ENCODE data around the gene KCNK13. TPM values are rescaled to one million over a fixed set of nuclear protein-coding genes. Genes with fewer than 3 reads are reported as not detected.

Gene KCNK13
- polyA plus RNA-seq, 1 donor (not counting 4 experiments of a cell fraction or from before 2014, with no cell fraction given), result 0.03 TPM

DNA sequence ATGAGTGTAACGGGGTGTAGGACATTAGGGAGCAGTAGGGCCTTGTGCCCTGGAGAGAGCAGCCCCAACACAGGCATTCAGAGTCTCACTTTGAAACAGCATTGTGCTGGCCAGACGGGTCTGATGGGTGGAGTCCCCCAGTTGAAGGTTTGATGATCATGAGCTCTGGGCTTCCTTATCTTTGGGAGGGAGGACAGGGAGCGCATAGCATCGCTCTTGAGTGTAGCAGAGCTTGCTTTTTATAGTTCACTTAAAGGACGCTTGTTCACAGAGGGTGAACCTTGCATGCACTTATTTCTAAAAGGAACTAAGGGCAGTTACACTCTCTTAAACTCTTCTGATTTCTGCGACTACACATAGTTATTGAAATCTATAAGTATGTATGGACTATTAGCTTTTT lies 10.6 kb downstream of the KCNK13 start:
- no peak for DNase-seq (ENCODE audit: low read depth, low spot score)
- Histone ChIP-seq H3K9me3 (ENCODE audit: control insufficient read depth, low read depth, low read length) (no peaks in the 10 kb centered on the region), H3K9ac (ENCODE audit: control insufficient read depth, extremely low read depth, insufficient read depth, low read length) (no peak overlapping the region), H3K4me3 (ENCODE audit: control insufficient read depth in 2 of 3, extremely low read depth in 1 of 3, insufficient read depth in 2 of 3, low read depth in 1 of 3, low read length in 3 of 3) (no peak overlapping the region), H3K27ac (ENCODE audit: control insufficient read depth, insufficient read depth, low read length) (no peak overlapping the region), H3K36me3 (ENCODE audit: control insufficient read depth in 2 of 2, extremely low read depth in 1 of 2, insufficient read depth in 2 of 2, low read length in 2 of 2) (no peaks in the 10 kb centered on the region), H3K4me1 (ENCODE audit: control insufficient read depth, extremely low read depth, insufficient read depth, low read length) (no peaks in the 10 kb centered on the region), H4K20me1 (ENCODE audit: control insufficient read depth, extremely low read depth, insufficient read depth, low read length) (no peaks in the 10 kb centered on the region), H3K27me3 (ENCODE audit: control insufficient read depth, extremely low read depth, insufficient read depth, low read length) (no peaks in the 10 kb centered on the region), H3K4me2 (ENCODE audit: control insufficient read depth, extremely low read depth, insufficient read depth, low read depth, low read length) (no peak overlapping the region), H3K79me2 (ENCODE audit: control insufficient read depth, insufficient read depth, low read length) (no peaks in the 10 kb centered on the region), H2AFZ (ENCODE audit: control insufficient read depth, low read length) (no peak overlapping the region), H3K9me1 (ENCODE audit: control insufficient read depth, extremely low read depth, insufficient read depth, low read length) (no peaks in the 10 kb centered on the region)
- dilution Hi-C loops (cut with MboI; ENCODE audit: extremely low pct_ligation_motif_present, low sequenced_read_pairs), result no loop called here
- no peak for FAIRE-seq
- no peak for TF ChIP-seq EZH2 (IDR thresholded peaks at IDR 0.05; ENCODE audit: low read length)
- TF ChIP-seq CTCF (optimal IDR thresholded peaks at IDR 0.05 in 1 of 3, IDR thresholded peaks at IDR 0.05 in 1 of 3, conservative IDR thresholded peaks at IDR 0.05 in 1 of 3; ENCODE audit: extremely low read depth in 1 of 3, insufficient read depth in 2 of 3, low read length in 3 of 3), result no peak

- DNase-seq (ENCODE audit: low read depth, low spot score) (no peak), FAIRE-seq (no peak)
- Histone ChIP-seq H4K20me1 (ENCODE audit: control insufficient read depth, extremely low read depth, insufficient read depth, low read length) (no peaks in the 10 kb centered on the region), H3K9me3 (ENCODE audit: control insufficient read depth, low read depth, low read length) (no peaks in the 10 kb centered on the region), H3K79me2 (ENCODE audit: control insufficient read depth, insufficient read depth, low read length) (no peaks in the 10 kb centered on the region), H3K27ac (ENCODE audit: control insufficient read depth, insufficient read depth, low read length) (no peak overlapping the region), H3K9ac (ENCODE audit: control insufficient read depth, extremely low read depth, insufficient read depth, low read length) (no peak overlapping the region), H2AFZ (ENCODE audit: control insufficient read depth, low read length) (no peak overlapping the region), H3K27me3 (ENCODE audit: control insufficient read depth, extremely low read depth, insufficient read depth, low read length) (peaks cover 4% of the 10 kb centered on the region), H3K9me1 (ENCODE audit: control insufficient read depth, extremely low read depth, insufficient read depth, low read length) (no peaks in the 10 kb centered on the region), H3K36me3 (ENCODE audit: control insufficient read depth in 2 of 2, extremely low read depth in 1 of 2, insufficient read depth in 2 of 2, low read length in 2 of 2) (no peaks in the 10 kb centered on the region), H3K4me2 (ENCODE audit: control insufficient read depth, extremely low read depth, insufficient read depth, low read depth, low read length) (no peak overlapping the region), H3K4me3 (ENCODE audit: control insufficient read depth in 2 of 3, extremely low read depth in 1 of 3, insufficient read depth in 2 of 3, low read depth in 1 of 3, low read length in 3 of 3) (no peak overlapping the region), H3K4me1 (ENCODE audit: control insufficient read depth, extremely low read depth, insufficient read depth, low read length) (no peaks in the 10 kb centered on the region)
- no peak for TF ChIP-seq CTCF (optimal IDR thresholded peaks at IDR 0.05 in 1 of 3, IDR thresholded peaks at IDR 0.05 in 1 of 3, conservative IDR thresholded peaks at IDR 0.05 in 1 of 3; ENCODE audit: extremely low read depth in 1 of 3, insufficient read depth in 2 of 3, low read length in 3 of 3)
- no peak for TF ChIP-seq EZH2 (IDR thresholded peaks at IDR 0.05; ENCODE audit: low read length)
- dilution Hi-C loops (cut with MboI; ENCODE audit: extremely low pct_ligation_motif_present, low sequenced_read_pairs), result no loop called here
Observed at GRCh38 chr14:90079576-90079975, 17.8 kb downstream of the KCNK13 start.
